T-helper 1 cell treated with Interleukin-12 subunit alpha and Interleukin-12 subunit beta and Interleukin-4 antibody, amounts not matched to agents 30 ng/mL and 1 ng/mL, for 36 hours (primary cell): ENCODE measurements around the gene VRTN. TPM values are rescaled to one million over a fixed set of nuclear protein-coding genes. Genes with fewer than 3 reads are reported as not detected.
"Not testable (repeated sequence)": the region's sequence is repeated elsewhere in the genome, so short reads cannot be mapped to it uniquely, and the experiment has no call there.

Source experiments
- intact Hi-C: fragments of 100-400 bp; cut with micrococcal nuclease; formaldehyde crosslinking; loops from one replicate; pipeline ENCODE4 v1.15.1; 2024
- total RNA-seq: library from RNA; stranded (reverse); gene quantifications from 2 replicates; pipeline ENCODE4 v1.2.3, GENCODE V29; 2022

The VRTN gene
- total RNA-seq, 1 donor from 2014 or later, result not detected

DNA sequence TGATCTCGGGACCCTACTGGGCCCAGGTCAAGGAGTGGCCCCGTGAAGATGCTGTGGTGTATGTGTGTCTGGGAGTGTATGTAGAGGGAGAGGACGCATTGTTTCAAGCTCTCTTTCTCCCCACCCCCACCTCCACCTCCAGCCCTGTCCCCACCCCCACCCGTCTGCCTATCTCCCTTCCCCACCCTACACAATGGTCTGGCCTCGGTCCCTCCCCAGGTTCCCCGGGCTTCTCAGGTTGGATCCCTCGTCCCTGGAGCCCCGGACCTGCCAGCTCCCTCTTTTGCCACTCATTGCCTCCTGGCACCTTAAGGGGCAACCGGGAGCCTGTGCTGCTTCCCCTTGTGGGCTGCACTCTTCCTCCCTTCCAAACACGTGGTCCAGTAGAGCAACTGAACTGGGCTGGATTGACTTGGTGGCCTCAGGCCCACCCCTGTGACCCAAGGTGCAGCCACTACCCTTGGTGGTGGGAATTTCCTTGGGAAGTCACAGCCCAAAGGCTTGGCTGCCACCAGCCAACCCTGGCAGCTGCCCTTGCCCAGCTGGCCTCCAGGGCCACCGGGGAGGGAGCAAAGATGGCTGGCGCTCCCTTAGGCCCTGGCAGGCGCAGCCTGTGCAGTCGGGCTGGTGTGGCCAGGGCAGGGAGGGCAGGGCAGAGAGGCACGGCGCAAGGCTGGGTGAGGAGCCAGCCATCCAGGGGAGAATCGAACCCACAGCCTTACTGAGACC lies 628 bp downstream of the VRTN start:
- intact Hi-C loops, result no loop called here

- intact Hi-C loops, result no loop called here
Observed at GRCh38 chr14:74349757-74350156, 1.5 kb downstream of the VRTN start.

DNA sequence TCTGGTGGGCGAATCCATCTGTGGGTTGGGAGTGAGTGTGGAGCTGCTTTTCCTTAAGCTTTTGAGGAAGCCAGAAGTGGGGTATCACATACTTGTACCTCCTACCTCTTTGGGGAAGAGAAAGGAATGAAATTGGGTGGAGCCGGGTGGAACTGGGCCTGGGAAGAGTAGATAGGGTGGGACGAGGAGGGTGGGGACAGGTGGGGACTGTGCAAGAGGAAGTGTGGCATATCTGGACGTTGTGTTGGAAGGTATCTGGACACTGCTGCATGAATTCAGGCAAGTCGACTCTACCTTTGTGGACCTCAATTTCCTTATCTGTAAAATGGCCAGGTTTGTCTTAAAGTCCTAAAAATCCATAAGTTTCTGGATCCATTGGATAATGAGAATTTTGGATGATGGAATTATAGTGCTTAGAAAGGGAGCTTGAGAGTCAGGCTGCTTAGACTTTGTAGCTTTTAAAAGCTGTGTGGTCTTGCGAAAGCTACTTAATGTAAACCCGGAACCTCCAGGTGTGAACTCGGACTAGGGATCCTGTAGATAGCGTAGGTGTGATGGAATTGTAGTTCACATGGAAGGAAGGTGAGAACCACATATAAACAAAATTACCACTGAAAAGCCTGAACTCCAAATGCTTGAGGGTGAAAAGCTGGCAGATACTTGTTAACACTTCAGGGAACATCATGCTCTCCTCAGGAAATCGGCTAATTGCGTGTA lies 2.1 kb downstream of the VRTN start:
- intact Hi-C loops, result no loop called here

- intact Hi-C loops, result no loop called here
Observed at GRCh38 chr14:74350928-74351323, 2.7 kb downstream of the VRTN start.

GRCh38 chr14:74356892-74357575 lies 8.8 kb downstream of the VRTN start:
- intact Hi-C loops, result no loop called here

DNA sequence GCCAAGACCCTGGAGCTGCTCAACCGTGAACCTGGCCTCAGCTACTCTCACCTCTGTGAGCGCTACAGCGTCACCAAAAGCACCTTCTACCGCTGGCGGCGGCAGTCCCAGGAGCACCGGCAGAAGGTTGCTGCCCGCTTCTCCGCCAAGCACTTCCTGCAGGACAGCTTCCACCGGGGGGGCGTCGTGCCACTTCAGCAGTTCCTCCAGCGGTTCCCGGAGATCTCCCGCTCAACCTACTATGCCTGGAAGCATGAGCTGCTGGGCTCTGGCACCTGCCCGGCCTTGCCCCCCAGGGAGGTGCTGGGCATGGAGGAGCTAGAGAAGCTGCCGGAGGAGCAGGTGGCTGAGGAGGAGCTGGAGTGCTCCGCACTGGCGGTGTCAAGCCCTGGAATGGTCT lies 9.3 kb downstream of the VRTN start:
- intact Hi-C loops, result no loop called here

DNA sequence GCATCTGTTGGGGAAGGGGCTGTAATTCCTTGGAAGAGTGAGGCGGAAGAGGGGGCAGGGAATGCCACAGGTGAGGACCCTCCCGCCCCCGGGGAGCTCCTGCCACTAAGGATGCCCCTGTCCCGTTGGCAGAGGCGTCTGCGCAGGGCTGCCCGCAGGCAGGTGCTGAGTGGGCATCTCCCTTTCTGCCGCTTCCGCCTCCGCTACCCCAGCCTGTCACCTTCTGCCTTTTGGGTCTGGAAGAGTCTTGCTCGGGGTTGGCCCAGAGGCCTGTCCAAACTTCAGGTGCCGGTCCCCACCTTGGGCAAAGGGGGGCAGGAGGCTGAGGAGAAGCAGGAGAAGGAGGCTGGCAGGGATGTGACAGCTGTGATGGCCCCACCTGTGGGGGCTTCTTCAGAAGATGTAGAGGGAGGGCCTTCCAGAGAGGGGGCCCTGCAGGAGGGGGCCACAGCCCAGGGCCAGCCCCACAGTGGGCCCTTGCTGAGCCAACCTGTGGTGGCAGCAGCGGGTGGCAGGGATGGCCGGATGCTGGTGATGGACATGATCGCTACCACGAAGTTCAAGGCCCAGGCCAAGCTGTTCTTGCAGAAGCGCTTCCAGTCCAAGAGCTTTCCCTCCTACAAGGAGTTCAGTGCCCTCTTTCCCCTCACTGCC lies 10.0 kb downstream of the VRTN start:
- intact Hi-C loops, result no loop called here

DNA sequence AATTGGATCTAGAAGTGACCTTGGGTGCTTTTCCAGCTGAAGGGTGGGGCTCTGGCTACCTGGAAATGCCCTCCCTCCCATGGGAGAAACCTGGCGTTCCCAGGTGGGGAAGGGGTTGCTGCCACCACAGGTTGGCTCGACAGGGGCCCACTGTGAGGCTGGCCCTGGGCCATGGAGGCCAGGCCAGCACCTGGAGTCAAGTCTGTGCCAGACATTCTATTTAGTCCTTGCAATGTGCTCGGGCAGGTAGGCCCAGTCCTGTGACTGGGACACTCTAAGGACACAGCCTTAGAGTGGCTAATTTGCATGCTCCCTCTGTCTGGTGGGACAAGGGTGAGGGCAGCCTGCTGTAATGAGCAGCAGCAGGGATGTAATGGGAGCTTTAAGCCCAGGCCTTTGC lies 11.9 kb downstream of the VRTN start:
- intact Hi-C loops, result no loop called here

DNA sequence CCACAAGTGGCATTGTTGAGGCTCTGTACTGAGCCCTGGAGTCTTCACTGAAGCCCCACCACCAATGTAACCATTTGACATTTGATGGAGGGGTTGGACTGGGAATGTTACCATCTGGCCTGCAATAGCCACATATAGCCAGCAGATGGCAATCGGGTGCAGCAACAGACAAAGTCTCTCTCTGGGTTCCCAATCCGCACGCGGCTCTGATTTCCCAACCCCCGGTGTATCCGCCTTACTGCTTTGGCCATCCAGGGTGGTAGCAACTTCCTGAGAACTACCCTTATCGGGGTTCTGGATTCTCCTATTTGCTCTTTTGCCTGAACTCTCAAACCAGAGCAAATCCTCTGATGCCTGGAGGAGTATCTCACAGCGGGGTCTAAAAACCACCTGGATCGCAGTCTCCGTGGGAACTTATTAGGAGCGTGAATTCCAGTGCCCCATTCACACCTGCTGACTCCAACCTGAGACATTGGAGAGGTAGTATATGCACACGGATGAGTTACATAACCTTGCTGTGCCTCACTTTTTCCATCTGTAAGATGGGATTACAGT lies 14.2 kb downstream of the VRTN start:
- intact Hi-C loops, result loop anchor here (1.0 to 2.0 kb wide), 4 partner anchors 38 to 442 kb away; partner anchors contain the start of gene LTBP2

GRCh38 chr14:74364271-74364880 lies 16.1 kb downstream of the VRTN start:
- intact Hi-C loops, result no loop called here

DNA sequence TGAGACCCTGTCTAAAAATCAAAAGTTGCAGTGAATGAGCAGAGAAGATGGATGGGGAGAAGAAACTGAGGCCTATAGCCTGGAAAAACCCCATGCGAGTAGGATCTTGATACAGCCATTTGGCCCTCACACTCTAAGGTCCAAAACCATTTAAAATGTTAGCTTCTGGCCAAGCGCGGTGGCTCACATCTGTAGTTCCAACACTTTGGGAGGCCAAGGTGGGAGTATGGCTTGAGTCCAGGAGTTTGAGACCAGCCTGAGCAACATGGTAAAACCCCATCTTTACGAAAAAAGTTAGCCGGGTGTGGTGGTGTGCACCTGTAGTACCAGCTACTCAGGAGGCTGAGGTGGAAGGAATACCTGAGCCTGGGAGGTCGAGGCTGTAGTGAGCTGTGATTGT lies 19.8 kb downstream of the VRTN start:
- intact Hi-C loops, result no loop called here

GRCh38 chr14:74368441-74368840 lies 20.2 kb downstream of the VRTN start:
- intact Hi-C loops, result no loop called here

- intact Hi-C loops, result no loop called here
Observed at GRCh38 chr14:74377976-74378690, 29.9 kb downstream of the VRTN start.

GRCh38 chr14:74380172-74380571 lies 31.9 kb downstream of the VRTN start:
- intact Hi-C loops, result no loop called here

DNA sequence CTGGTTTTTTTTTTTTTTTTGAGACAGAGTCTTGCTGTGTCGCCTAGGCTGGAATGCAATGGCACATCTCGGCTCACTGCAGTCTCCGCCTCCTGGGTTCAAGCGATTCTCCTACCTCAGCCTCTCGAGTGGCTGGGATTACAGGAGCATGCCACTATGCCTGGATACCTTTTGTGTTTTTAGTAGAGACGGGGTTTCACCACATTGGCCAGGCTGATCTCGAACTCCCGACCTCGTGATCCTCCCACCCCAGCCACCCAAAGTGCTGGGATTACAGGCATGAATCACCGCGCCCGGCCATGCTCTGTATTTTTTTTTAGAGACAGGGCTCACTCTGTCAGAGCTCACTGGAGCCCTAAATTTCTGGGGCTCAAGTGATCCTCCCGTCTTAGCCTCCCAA lies 32.6 kb downstream of the VRTN start:
- intact Hi-C loops, result no loop called here

DNA sequence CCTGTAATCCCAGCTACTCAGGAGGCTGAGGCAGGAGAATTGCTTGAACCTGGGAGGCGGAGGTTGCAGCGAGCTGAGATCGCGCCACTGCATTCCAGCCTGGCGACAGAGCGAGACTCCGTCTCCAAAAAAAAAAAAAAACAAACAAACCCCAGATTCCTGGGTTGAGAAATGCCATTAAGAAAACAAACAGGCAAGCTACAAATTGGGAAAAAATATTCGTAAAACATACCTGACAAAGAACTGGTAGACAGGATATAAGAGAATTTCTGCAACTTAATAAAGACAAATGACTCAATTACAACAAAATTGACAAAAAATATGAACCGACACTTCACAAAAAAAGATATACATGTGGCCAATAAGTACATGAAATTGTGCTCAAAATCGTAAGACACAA lies 33.3 kb downstream of the VRTN start:
- intact Hi-C loops, result not testable (repeated sequence)

- intact Hi-C loops, result no loop called here
Observed at GRCh38 chr14:74382231-74382630, 34.0 kb downstream of the VRTN start.

DNA sequence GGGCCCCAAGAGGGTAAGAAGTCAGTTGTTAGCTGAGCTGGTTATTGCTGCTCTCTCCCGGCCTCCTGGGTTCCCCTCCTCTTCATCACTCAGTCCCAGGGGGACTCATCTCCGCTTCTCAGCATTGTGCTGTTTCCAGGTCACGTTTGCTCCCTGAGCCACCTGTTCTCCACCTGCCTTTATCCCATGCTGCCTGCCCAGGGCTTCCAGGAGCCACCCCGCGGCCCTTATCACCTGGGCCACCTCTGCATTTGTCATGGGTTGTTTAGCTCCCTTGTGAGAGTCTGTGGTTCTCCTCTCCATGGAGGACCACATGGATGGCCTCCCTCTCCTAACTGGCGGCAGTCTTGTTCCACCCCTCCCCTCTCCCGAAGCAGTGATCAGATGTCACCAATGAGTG lies 41.7 kb downstream of the VRTN start:
- intact Hi-C loops, result no loop called here

DNA sequence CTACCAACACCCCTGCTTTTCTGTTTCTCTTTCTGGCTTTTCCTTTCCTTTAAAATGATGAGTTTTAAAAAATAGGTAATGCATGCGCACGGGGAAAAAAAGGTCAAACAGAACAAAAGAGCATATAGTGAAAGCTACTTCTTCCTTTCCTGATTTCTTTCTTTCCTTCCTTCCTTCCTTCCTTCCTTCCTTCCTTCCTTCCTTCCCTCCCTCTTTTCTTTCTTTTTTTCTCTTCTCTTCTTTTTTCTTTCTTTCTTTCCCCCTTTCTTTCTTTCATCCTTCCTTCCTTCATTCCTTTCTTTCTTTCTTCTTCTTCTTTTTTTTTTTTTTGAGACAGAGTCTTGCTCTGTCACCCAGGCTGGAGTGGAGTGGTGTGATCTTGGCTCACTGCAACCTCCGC lies 42.2 kb downstream of the VRTN start:
- intact Hi-C loops, result not testable (repeated sequence)

- intact Hi-C loops, result no loop called here
Observed at GRCh38 chr14:74391479-74391878, 43.2 kb downstream of the VRTN start.
